Mesothelial cell of epicardium (in vitro differentiated cells): Measurements from ENCODE around the gene SLC9A5. TPM values are rescaled to one million over a fixed set of nuclear protein-coding genes. Genes with fewer than 3 reads are reported as not detected.

Experiments
- DNase-seq, 2 experiments: peaks; one replicate each; pipeline ENCODE4 v3.0.0; 2021; ENCODE audit warnings: low spot score in 2 of 2; ENCODE audit not compliant: unreplicated experiment in 2 of 2
- H3K27ac Mint-ChIP-seq: 2 replicates; pipeline ENCODE4 v1.8.0; 2021; ENCODE audit warnings: mixed read lengths
- H3K27me3 Mint-ChIP-seq: 2 replicates; pipeline ENCODE4 v1.8.0; 2021; ENCODE audit warnings: low read depth, mixed read lengths
- H3K36me3 Mint-ChIP-seq: 2 replicates; pipeline ENCODE4 v1.8.0; 2021; ENCODE audit warnings: mixed read lengths
- H3K4me1 Mint-ChIP-seq: 2 replicates; pipeline ENCODE4 v1.8.0; 2021; ENCODE audit warnings: mixed read lengths
- H3K4me3 Mint-ChIP-seq: 2 replicates; pipeline ENCODE4 v1.8.0; 2021; ENCODE audit warnings: mild to moderate bottlenecking, moderate library complexity, mixed read lengths
- H3K9me3 Mint-ChIP-seq: 2 replicates; pipeline ENCODE4 v1.8.0; 2021; ENCODE audit warnings: mixed read lengths
- total RNA-seq: library from RNA; stranded (reverse); gene quantifications from 3 replicates; pipeline ENCODE4 v1.2.1, GENCODE V29; 2021
- TF ChIP-seq, protein P1 (sequence below): fragments of 200-600 bp; sonication (generic); IDR thresholded peaks from one replicate; pipeline ENCODE4 v1.5.0; 2021; ENCODE audit warnings: antibody characterized with exemption; ENCODE audit not compliant: unreplicated experiment

The SLC9A5 gene
- total RNA-seq, 1 donor from 2014 or later, result 3.5 TPM

- H3K4me1 Mint-ChIP-seq, result no peaks in the 10 kb centered on the region
- H3K9me3 Mint-ChIP-seq, result no peaks in the 10 kb centered on the region
- peaks cover 3% of the 10 kb centered on the region for H3K36me3 Mint-ChIP-seq
- DNase-seq, result no peak
- no peak overlapping the region for H3K27ac Mint-ChIP-seq
- no peak overlapping the region for H3K4me3 Mint-ChIP-seq
- H3K27me3 Mint-ChIP-seq, result no peaks in the 10 kb centered on the region
- TF ChIP-seq, protein P1, sequence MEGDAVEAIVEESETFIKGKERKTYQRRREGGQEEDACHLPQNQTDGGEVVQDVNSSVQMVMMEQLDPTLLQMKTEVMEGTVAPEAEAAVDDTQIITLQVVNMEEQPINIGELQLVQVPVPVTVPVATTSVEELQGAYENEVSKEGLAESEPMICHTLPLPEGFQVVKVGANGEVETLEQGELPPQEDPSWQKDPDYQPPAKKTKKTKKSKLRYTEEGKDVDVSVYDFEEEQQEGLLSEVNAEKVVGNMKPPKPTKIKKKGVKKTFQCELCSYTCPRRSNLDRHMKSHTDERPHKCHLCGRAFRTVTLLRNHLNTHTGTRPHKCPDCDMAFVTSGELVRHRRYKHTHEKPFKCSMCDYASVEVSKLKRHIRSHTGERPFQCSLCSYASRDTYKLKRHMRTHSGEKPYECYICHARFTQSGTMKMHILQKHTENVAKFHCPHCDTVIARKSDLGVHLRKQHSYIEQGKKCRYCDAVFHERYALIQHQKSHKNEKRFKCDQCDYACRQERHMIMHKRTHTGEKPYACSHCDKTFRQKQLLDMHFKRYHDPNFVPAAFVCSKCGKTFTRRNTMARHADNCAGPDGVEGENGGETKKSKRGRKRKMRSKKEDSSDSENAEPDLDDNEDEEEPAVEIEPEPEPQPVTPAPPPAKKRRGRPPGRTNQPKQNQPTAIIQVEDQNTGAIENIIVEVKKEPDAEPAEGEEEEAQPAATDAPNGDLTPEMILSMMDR, result no peak
These were observed 36.2 kb downstream of the SLC9A5 start for GRCh38 chr16:67284699-67285646.

GRCh38 chr16:67286441-67287235 lies 37.9 kb downstream of the SLC9A5 start:
- H3K4me1 Mint-ChIP-seq, result no peaks in the 10 kb centered on the region
- peaks cover 3% of the 10 kb centered on the region for H3K36me3 Mint-ChIP-seq
- no peaks in the 10 kb centered on the region for H3K27me3 Mint-ChIP-seq
- DNase-seq, result no peak
- TF ChIP-seq, protein P1, result no peak
- H3K27ac Mint-ChIP-seq, result no peak overlapping the region
- no peaks in the 10 kb centered on the region for H3K9me3 Mint-ChIP-seq
- H3K4me3 Mint-ChIP-seq, result no peak overlapping the region

GRCh38 chr16:67287960-67288359 lies 39.2 kb downstream of the SLC9A5 start:
- Mint-ChIP-seq H3K27me3 (peaks cover 4% of the 10 kb centered on the region), H3K4me3 (no peak overlapping the region), H3K4me1 (no peaks in the 10 kb centered on the region), H3K9me3 (no peaks in the 10 kb centered on the region), H3K27ac (no peak overlapping the region), H3K36me3 (peaks cover 1% of the 10 kb centered on the region)
- TF ChIP-seq, protein P1, result no peak
- no peak for DNase-seq

DNA sequence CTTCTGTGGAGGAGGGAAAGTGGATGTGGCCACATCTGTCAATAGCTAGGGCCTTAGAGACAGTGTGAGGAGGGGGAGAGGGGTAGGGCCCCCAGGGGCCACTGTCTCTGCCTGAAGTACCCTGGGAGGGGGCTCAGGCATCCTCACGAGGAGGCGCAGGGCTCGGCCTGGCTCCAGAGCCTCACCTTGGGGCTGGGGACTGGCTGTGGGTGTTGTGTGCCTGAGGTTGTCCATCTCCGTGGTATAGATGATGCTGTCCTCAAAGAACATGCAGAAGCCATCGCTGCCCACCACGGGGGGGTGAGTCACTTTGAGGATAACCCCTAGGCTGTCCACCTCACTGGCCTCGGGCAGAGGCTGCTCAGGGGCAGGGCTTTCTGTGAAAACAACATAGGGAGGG lies 42.7 kb downstream of the SLC9A5 start:
- Mint-ChIP-seq H3K36me3 (no peaks in the 10 kb centered on the region), H3K4me3 (no peak overlapping the region)
- DNase-seq, result no peak

GRCh38 chr16:67294171-67294757 lies 45.5 kb downstream of the SLC9A5 start:
- H3K27ac Mint-ChIP-seq, result no peak overlapping the region
- no peaks in the 10 kb centered on the region for H3K9me3 Mint-ChIP-seq
- no peak overlapping the region for H3K4me3 Mint-ChIP-seq
- TF ChIP-seq, protein P1, result no peak
- DNase-seq, result no peak
- H3K27me3 Mint-ChIP-seq, result peaks cover 38% of the 10 kb centered on the region
- H3K4me1 Mint-ChIP-seq, result no peaks in the 10 kb centered on the region
- no peaks in the 10 kb centered on the region for H3K36me3 Mint-ChIP-seq

More for the DNA sequence above, 42.7 kb downstream of the SLC9A5 start:
- TF ChIP-seq, protein P1, result no peak
- H3K27ac Mint-ChIP-seq, result no peak overlapping the region
- H3K4me1 Mint-ChIP-seq, result no peaks in the 10 kb centered on the region
- H3K9me3 Mint-ChIP-seq, result no peaks in the 10 kb centered on the region
- H3K27me3 Mint-ChIP-seq, result peaks cover 29% of the 10 kb centered on the region
